ENCODE results near the gene DPP10.

DNA sequence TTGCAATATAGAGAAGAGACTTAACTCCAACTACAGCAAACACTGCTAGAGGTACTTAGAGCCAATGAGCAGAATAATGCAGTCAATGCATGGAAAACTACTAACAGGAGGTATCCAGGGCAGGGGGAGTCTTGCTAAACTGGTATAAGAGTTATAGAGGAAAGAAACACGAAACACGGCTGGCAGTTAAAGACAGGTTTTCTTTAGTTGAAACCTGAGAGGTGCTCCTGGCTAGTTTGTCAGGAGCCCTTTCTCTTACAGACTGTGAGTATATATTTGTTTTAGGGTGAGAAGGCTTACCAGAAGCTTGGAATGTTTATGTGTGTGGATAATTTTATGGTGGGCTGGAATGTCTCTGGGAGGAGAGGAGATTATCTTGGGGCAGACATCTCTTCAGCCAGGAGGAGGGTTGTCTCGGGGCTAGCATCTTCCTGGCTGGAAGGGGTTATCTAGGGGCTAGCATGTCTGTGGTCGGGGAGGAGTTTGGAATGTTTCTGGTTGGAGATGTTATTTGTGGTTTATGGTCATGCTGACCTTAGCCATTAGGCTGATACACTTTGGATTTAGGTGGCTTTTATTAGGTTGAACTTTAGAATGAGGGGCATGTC lies 1048.8 kb downstream of the DPP10 start:
- TF ChIP-seq, protein P1, sequence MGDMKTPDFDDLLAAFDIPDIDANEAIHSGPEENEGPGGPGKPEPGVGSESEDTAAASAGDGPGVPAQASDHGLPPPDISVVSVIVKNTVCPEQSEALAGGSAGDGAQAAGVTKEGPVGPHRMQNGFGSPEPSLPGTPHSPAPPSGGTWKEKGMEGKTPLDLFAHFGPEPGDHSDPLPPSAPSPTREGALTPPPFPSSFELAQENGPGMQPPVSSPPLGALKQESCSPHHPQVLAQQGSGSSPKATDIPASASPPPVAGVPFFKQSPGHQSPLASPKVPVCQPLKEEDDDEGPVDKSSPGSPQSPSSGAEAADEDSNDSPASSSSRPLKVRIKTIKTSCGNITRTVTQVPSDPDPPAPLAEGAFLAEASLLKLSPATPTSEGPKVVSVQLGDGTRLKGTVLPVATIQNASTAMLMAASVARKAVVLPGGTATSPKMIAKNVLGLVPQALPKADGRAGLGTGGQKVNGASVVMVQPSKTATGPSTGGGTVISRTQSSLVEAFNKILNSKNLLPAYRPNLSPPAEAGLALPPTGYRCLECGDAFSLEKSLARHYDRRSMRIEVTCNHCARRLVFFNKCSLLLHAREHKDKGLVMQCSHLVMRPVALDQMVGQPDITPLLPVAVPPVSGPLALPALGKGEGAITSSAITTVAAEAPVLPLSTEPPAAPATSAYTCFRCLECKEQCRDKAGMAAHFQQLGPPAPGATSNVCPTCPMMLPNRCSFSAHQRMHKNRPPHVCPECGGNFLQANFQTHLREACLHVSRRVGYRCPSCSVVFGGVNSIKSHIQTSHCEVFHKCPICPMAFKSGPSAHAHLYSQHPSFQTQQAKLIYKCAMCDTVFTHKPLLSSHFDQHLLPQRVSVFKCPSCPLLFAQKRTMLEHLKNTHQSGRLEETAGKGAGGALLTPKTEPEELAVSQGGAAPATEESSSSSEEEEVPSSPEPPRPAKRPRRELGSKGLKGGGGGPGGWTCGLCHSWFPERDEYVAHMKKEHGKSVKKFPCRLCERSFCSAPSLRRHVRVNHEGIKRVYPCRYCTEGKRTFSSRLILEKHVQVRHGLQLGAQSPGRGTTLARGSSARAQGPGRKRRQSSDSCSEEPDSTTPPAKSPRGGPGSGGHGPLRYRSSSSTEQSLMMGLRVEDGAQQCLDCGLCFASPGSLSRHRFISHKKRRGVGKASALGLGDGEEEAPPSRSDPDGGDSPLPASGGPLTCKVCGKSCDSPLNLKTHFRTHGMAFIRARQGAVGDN (IDR thresholded peaks at IDR 0.05) = no peak
- TF ChIP-seq SMARCA5 (IDR thresholded peaks at IDR 0.05) = no peak

Data from GM12878 (cell line).